GM21526 (cell line): ENCODE results near the gene SETD3.

Experiments
- ATAC-seq: cut with Tn5 transposase; IDR thresholded peaks from one replicate; pipeline ENCODE4 v1.9.1; 2021; ENCODE audit warnings: moderate library complexity; ENCODE audit not compliant: unreplicated experiment, low FRiP score

SETD3 gene

DNA sequence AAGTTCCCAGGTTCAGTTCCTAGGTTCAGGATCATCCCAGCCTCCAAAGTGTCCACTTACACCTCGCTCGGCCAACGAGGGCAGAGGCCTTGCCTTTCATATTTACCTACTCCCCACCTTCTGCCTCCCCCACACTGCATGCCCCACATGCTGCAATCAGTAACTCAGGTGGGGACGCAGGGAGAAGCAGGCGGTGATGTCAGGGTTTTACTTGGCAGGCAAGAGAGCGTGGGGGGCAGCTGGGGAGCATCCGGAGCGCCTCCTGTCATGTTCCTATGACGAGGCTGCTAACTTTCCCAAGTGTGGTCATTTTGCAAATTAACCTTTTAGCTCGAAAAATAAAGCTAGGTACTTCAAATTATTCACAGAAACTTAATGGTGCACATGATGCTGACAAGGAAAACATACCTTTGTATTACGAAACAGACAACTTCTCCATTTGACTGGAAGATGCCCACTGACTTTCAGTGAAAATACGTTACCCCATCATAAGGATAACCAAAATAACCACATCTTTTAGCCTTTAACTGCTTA lies 53.8 kb downstream of the SETD3 start:
- no peak for ATAC-seq

DNA sequence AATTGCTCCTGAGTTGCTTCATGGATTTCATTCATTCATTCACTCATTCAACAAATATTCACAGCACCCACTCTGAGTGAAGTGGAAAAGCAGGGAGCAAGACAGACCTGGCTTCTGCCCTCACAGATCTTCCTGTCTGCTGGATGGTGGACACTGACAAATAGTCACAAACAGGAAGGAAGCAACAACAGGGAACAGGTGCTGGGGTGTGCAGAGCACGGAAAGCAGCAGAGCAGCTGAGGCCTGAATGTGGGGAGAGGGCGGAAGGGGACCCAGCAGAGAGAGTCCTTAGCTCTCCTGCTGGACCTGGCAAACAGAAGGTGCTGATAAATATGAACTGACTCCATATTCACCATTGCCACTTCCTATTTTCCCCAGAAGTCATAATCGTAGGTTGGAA lies 54.4 kb downstream of the SETD3 start:
- ATAC-seq, result no peak

DNA sequence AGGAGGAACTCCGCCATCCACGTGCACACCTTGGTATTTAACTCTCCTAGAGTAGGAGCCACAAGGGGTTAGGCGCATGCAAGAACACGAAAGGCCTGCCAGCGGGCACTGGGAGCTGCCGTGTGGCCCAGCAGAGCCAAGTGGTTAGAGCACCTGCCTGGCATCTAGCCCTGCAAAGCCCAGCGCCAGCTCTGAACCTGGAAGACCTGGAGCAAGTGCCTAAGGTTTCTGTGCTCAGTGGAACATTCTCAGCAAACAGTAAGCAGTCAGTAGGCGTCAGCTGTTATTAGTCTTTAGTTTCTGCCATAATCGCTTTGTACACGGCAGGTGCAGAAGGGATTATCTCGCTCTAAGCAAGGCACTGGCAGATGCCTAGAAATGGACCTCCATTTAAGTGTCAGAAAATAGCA lies 55.4 kb downstream of the SETD3 start:
- ATAC-seq, result no peak

DNA sequence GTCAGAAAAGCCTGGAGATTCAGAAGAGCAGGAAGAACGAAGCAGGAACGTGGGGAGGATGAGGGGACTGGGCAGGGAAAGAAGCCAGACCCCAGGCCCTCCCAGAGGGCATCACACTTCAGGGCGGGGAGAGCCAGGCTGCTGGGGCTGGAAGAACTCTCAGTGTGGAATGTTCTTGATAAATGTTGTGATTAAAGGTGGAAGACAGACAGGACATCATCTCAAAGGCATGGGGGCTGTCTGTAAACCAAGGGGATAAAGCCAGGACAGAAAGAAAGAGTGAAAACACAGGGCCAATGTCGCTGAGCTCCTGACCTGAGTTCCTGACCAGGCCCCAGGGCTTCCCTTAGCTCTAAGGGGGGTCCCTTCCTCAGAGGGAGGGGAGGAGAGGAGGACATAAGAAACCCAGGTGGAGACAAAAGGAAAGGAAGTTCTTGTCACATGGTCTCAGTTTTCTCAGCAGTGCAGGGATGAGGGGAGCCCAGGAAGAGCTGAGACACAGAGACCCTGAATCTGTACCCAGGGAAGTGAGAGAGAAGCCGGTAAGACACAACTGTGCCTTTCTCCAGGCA lies 56.3 kb downstream of the SETD3 start:
- no peak for ATAC-seq

DNA sequence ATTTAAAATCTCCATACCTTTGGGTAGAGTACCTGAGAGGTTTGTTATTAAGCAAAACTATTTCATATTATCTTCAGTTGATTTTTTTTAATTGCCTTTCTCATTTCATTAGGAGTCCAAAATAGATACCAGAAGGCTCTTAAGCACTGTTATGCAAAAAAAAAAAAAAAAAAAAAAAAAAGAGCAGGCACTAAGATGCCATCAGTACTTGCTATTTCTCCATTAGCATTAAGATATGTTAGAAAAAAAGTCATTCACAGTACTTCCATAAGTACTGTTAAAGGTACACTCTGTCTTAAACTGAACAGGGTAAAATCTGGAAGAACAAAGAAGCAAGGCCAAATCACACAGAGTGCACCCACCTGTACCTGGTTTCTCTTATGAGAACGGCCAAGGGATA lies 57.2 kb downstream of the SETD3 start:
- no peak for ATAC-seq

DNA sequence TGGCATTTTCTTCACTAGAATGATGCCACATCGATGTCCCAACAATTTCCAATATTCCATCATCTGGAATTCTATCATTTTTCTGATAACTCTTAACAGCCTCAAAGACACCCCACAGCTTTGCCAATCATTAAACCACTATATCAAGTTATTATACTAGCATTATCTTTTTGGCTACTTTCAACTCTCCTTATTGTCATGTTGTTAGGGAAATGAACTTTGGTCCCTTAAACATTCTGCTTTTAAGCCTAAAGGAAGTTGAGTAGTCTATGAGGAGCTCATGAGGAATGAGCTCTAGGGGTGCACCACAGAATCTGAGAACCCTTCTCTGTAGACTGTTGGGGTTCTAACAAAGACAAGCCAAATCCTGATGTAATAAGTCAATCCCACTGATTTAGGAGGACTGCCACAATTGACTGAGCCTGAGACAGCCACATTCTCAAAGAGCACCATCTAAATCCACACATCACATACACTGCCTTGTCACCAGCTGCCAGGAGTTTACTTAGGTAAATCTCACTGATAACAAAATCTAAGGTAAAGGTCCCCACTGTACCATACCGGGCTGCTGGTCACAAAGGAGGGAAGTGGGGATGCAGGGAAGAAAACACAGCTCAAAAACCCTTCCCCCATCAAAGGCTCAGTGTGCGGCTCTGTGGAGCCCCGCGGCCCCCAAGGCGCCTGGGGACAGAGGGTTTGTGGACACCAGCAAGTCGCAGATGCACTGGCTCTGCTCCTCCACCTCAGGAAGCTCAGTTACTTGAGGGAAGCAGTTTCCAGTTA lies 58.2 kb downstream of the SETD3 start:
- no peak for ATAC-seq

DNA sequence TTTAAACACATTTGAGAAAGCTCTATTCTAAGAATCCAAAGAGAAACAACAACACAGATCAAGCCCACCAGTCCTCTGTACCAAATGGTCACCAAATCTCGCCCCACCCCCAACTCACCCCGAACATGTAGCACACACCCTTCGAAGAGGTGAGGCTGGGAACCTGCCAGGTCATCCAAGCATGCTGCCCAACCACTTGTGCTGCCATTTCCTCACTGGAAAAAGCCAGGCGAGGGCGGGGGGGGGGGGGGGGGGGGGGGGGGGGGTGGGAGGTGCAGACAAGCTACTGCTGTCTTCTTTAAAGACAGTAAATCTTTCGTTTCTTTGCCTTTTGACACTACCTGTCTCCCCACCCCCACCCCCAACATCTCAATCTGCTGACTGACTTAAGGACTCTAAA lies 59.9 kb downstream of the SETD3 start:
- ATAC-seq, result no peak

DNA sequence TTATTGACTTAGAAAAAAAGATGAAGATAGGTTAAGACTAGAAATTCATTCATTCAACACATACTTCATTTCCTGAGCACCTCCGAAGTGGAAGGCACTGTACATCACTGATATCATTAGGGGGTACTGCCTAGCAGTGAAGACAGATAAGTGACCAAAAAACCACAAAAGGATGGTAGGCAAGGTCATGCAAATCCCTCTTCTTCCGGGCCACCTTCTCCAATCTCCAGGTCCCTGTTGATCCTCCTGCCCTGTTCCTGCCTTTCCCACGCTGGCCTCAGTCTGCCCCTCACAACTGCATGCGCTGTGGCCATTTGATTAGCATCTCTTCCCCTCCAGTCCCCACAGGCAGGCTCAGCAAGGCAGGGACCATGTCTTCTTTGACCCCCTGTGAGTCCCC lies 60.8 kb downstream of the SETD3 start:
- ATAC-seq, result no peak

DNA sequence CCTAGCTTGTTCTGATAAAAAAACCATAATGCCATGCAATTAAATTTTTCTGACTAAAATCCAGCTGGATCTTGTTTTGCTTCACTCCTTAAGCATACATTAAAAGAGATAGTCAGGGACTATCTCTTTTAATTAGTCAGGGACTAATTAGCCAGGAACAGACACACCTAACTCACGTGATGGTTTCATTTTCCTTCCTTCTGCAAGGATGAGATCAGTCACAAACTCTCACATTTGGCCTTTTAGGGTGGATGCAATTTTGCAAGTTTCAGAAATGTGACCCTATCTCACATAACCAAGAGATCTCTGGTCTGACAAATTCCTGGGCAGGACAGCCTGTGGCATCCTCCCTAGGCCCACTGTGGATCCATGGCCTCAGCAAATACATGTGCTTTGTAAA lies 62.4 kb downstream of the SETD3 start:
- no peak for ATAC-seq

DNA sequence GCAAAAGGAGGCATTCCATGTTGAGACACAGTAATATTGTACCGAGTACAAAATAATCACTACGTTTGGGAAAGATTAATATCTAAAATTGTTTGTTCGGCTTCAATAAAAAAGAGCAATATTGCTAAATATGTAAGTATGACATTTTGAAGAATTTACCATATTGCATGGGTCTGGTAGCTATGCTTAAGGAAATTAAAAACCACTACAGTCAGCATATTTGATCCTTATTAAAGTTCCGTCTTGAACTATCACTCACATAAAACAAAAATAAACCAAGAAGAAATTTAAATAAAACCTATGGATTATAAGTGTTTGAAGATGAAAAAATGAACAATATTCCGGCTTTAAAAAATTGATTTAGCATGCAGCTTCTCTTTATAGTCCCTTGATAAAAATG lies 63.8 kb downstream of the SETD3 start:
- no peak for ATAC-seq

DNA sequence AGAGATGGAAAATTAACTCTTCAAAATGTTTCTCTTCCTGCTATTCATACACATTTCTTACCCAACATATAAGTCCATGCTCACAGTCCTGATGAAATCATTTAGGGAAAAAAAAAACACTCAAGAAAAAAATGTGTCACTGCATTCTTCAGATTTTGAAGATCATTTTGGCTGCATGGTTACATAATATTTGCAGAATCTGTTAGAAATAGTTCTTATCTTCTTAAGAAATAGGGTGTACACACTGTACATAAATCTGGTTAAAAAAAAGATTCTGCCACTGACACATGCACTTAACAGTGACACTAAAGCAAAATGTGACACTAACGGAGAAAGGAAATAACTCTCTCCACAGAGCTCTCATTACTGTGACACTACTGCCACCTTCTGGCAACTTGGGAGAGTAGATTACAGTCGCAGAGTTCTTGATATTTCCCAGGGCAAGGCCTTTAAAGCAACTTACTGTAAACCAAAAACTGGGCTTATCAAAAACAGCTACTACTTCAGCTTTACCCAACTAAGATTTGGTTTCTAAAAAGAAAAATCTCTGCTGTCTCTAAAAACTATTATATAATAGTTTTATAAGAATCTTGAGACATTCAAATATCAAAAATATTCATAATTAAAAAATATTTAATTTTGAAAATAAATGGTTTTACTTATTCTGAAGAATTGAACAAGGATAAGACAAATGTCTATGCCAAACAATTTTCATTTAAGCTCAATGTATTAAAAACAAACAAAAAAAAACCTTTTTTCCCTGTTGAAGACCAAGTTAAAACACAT lies 65.0 kb downstream of the SETD3 start:
- peak; percentile 93 for ATAC-seq

DNA sequence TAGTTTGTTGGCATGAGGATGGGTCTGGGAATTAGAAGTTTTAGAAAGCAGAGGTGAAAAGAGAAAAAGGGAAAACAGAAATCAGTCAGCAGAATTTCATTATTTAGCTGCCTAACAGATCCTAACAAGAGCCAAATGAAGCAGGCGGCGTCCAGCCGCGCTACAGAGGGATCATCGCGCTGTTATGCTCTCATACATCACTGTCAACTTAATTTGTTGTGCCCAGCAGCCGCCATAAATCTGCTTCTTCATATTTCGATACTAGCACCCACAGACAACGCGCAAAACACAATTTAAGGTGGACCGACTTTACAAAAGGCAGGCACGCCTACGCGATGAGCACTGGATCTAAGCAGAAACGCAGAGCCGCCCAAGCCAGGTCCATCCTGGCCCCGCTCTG lies 66.7 kb downstream of the SETD3 start:
- no peak for ATAC-seq

DNA sequence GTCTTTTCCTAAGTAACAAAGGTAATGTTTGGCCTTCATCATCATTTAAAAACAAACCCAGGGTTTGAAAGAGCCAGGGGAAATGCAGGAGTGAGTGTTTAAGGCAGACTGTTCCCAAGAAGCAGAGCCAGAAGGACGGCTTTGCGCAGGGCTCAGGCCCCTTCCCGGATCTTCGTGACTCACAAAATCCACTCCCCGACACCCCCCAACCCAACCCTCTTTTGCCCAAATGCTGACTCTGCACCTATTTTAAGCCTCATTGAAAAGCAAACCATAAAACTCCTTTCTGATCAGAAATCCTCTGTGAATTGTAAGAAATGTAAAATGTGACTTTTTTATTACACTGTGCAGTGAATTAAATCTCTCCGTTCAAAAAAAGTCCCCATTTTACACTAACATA lies 67.5 kb downstream of the SETD3 start:
- ATAC-seq, result no peak

DNA sequence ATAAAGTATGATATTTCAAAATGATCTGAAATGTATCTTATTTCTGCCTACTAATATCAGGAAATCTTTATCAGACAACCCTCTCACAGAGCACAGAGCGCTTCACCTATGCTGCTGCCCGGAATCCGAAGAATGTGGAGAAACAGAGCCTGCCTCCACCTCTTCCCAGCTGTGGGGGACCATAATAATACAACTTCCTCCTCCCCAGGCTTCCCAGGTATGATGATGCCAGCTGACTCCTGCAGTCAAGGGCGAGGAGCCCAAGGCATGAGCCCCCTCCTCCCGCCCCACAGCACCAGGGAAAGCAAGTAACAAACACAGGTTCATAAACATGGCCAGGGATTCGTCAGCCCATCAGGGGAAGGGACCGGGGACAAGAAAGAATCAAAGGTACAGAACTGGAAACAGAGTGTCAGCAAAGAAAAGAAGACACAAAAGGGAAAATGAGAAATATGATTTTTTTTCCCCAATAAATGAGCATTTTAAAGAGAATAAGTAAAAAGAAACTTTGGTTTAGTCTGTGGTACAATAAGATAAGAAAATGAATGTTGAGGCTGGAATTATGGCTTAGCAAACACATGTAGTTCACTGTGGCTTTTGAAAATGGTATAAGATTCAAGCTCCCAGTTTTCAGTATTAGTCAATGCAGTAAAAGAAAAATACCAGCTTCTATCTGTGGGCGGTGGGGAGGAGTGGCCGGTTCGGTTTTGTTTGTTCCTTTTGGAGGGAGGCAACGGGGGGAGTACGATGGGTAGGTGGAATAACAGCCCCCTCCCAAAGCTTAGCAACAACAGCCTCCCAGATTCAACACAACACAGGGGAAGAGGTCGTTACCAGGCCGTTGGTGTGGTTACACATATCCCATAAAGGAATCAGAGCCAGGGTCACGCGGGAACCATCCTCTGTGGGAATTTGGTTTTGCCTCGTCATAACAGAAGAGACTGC lies 68.3 kb downstream of the SETD3 start:
- no peak for ATAC-seq

DNA sequence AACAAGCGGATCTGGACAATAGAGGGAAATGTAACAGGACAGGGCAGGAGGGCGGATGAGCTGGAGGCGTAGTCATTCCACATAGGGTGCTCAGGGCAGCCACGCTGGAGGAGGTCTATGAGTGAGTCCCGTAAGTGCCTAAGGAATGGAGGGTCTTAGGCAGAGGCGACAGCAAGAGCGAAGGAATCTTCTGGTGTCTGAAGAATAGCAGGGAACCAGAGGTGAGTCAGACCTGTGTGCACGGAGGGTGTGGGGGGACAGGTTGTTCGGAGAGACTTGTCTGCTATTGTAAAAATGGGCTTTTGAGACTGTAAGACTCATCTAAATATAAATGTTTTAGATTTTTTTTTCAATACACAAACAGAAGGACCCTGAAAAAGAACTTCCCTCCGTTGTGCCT lies 70.6 kb downstream of the SETD3 start:
- no peak for ATAC-seq

DNA sequence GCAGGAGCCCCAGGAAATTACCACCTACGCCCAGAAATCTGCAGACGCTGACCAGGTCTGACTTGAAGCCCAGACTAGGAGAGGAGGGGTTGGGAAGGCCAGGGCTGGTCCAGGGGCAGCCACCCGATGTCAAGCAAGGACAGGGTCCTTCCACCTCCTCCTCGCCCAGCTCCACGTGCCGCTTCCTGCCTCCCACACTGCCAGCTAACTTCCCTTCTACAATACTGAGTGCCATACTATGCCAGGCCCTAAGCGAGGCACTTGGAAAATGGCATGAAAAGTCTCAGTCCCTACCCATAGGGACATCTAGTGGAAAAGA lies 71.7 kb downstream of the SETD3 start:
- ATAC-seq, result no peak

DNA sequence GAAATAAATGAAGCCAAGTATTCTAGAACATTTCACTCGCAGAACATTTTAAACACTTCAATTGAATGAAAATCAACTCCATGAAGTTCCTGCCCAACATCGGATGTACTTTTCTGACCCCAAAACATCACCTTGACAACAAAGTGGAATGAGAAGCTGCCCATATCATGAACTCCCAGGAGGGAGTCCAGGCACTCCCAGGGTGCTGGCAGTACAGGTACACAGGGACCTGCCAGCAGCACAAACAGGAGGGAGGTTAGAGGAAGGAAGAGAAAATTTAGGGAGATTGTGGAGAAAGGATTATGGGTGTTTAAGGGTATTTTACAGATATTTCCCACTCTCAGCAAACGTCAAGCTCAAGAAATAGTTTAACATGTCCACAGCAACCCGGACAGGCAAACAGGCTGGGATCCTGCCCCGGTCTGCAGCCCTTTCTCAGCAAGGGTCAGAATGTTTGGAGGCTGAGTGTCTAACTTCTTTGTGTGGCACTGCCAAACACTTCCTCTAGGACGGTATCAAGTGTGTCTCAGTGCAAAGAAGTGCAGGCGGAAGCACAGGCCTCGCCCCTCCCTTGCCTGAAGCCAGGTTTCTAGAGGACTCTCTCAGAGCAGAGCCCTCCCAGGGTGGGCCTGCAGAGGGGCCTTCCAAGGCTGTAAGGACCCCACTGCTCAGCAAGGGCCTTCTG lies 72.2 kb downstream of the SETD3 start:
- no peak for ATAC-seq

DNA sequence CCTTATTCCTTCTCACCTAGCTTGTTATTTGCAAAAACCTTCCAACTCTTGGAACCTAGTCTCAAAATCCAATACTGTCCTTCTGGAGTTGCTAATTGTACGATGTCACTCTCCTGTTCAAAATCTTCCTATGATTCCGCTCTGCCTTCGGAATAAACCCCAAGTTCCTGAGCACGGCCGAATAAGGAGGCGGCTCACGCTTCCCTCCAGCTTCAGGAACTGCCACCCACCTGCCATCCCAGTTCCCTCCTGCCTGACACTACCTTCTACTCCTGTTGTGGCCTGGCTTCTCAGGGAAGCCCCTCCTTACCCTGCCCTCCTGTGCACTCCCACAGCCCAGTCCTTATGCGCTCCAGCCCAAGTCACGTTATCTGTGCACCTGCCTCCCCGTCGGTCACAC lies 73.2 kb downstream of the SETD3 start:
- ATAC-seq, result no peak

DNA sequence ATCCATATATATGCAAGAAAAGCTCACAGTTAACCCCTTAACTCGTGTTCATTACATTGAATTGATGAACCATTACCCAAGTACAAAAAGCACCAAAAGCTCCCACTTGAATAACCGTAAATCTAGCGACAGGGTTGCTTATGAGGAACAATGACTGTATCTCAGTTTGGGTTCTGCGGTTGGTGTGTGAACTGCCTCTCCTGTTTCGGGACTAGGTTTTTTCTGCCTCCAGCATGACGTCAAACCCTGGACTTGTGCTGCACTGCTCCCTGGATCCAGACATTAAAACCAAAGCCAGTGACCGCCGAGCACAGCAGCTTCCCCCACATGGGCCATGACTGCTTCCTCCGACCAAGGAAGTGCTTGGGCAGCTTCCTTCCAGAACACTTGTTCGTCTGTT lies 77.7 kb downstream of the SETD3 start:
- no peak for ATAC-seq

DNA sequence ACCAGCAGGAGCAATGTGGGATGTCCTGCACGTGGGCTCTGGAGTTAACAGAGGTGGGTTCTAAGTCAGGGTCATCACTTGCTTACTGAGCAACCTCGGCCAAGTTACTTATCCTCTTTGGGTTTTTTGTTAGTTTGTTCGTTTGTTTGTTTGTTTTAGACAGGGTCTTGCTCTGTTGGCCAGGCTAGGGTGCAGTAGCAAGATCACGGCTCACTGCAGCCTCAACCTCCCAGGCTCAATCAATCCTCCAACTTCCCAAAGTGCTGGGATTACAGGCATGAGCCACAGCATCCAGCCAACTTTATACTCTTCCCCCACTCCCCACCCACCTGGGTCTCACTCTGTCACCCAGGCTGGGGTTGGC lies 78.4 kb downstream of the SETD3 start:
- ATAC-seq, result no peak
